ENCODE measurements around the gene AQP1. TPM values are rescaled to one million over a fixed set of nuclear protein-coding genes. Genes with fewer than 3 reads are reported as not detected.

The AQP1 gene
- total and polyA plus RNA-seq, 2 of the 13 experiments (the other 11 are each of a cell fraction or from before 2014, with no cell fraction given) = not detected

DNA sequence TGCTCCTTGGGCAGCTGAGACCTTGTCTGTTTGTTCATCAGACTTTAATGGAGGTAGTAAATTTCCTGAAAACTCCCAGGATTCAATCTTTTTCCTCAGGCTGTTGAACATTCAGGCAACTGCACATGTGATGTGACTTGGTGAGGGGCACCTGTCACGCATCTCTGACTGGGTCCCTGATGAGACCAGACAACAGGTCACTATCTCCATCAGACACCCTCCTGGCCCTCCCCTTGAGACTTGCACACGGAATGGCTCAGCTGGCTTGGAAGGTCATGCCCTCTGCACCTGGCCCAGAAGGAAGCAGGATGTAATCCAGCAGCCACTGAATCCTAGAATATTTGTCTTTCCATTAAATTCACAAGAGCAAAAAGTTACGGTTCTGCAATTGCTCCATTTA is 15.9 kb downstream of the AQP1 start:
- no TSS peak for BruUV-seq (replicated peaks)
- Histone ChIP-seq H3K9ac (ENCODE audit: insufficient read depth, low read depth, low read length) (no peak overlapping the region), H3K4me1 (ENCODE audit: insufficient read depth, low read length) (no peaks in the 10 kb centered on the region), H3K36me3 (replicated peaks in 1 of 2; ENCODE audit: control insufficient read depth in 1 of 2, insufficient read depth in 2 of 2, low read length in 2 of 2) (no peaks in the 10 kb centered on the region), H4K20me1 (ENCODE audit: insufficient read depth, low read length) (no peaks in the 10 kb centered on the region), H3K4me3 (replicated peaks in 1 of 3; ENCODE audit: insufficient read depth in 1 of 3, low read depth in 2 of 3, low read length in 3 of 3) (no peak overlapping the region), H2AFZ (ENCODE audit: low read length) (no peak overlapping the region), H3K79me2 (ENCODE audit: insufficient read depth, low read length) (no peaks in the 10 kb centered on the region), H3K27me3 (ENCODE audit: control insufficient read depth in 1 of 2, insufficient read depth in 2 of 2, low read length in 2 of 2) (peaks cover 0 to 7% of the 10 kb centered on the region in 2 experiments; a peak in 2 of 5 replicates), H3K27ac (ENCODE audit: extremely low read length, insufficient read depth, low read length) (no peak overlapping the region), H3K9me3 (ENCODE audit: low read length) (no peaks in the 10 kb centered on the region), H3K4me2 (ENCODE audit: low read depth, low read length) (no peak overlapping the region)
- ChIA-PET CTCF (ENCODE audit: low intra/inter-chr PET ratio, low total read pairs) (no interaction called here), POLR2A (no interaction called here)
- intact Hi-C loops (cut with micrococcal nuclease; ENCODE audit: unreplicated experiment) (no loop called here), in situ Hi-C loops (cut with HindIII; ENCODE audit: extremely low pct_ligation_motif_present, low pct_unique_long_range_greater_than_20kb) (no loop called here)
- FAIRE-seq = no peak
- 14% methylated on average over 2 of the region's 3 CpGs for WGBS (ENCODE audit: low lambda C conversion rate)
- ATAC-seq = no peak
- DNase-seq (ENCODE audit: low spot score) = no peak
- TF ChIP-seq HOXA9 (CRISPR knock-in tag; IDR thresholded peaks at IDR 0.05; ENCODE audit: borderline replicate concordance) (no peak), TOE1 (CRISPR knock-in tag; IDR thresholded peaks at IDR 0.05) (no peak)
- TF ChIP-seq, protein P1, sequence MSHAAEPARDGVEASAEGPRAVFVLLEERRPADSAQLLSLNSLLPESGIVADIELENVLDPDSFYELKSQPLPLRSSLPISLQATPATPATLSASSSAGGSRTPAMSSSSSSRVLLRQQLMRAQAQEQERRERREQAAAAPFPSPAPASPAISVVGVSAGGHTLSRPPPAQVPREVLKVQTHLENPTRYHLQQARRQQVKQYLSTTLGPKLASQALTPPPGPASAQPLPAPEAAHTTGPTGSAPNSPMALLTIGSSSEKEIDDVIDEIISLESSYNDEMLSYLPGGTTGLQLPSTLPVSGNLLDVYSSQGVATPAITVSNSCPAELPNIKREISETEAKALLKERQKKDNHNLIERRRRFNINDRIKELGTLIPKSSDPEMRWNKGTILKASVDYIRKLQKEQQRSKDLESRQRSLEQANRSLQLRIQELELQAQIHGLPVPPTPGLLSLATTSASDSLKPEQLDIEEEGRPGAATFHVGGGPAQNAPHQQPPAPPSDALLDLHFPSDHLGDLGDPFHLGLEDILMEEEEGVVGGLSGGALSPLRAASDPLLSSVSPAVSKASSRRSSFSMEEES (CRISPR knock-in tag; IDR thresholded peaks at IDR 0.05) = no peak

DNA sequence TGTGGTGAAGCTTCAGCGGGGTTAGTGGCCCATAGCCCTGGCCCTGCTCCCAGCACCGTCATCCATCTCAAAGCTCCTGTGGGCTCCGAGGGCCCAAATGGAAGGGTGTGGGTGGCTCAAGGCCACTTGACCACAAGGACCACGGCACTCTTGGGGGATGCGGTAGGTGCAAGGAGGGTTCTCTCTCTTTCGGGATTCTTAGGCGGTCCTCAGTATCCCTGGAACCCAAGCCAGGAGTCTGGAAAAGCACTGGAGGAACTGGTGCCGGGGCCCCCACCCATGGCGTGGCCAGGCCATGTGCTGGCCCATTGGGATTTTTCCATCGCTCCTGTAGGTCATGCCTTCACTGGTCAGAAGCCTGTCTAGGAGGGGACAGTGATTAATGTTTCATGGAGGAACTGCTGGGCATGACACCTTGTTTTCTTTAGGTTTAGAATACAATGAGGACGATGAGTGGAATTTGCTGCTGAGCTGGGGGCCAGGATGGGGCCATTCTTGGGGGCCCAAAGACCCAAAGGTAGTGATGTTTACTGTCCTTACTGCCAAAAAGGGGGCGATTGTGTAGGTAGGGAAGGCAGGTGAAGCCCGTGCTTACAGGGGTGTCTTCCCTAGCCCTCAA is 16.7 kb downstream of the AQP1 start:
- Histone ChIP-seq H3K9me3 (ENCODE audit: low read length) (no peaks in the 10 kb centered on the region), H4K20me1 (ENCODE audit: insufficient read depth, low read length) (no peaks in the 10 kb centered on the region), H3K9ac (ENCODE audit: insufficient read depth, low read depth, low read length) (no peak overlapping the region), H3K4me1 (ENCODE audit: insufficient read depth, low read length) (no peaks in the 10 kb centered on the region), H3K27me3 (ENCODE audit: control insufficient read depth in 1 of 2, insufficient read depth in 2 of 2, low read length in 2 of 2) (peaks cover 2 to 12% of the 10 kb centered on the region in 2 experiments; a peak in 3 of 5 replicates), H3K27ac (ENCODE audit: extremely low read length, insufficient read depth, low read length) (no peak overlapping the region), H3K36me3 (replicated peaks in 1 of 2; ENCODE audit: control insufficient read depth in 1 of 2, insufficient read depth in 2 of 2, low read length in 2 of 2) (no peaks in the 10 kb centered on the region), H3K4me2 (ENCODE audit: low read depth, low read length) (no peak overlapping the region), H2AFZ (ENCODE audit: low read length) (no peak overlapping the region), H3K79me2 (ENCODE audit: insufficient read depth, low read length) (no peaks in the 10 kb centered on the region), H3K4me3 (replicated peaks in 1 of 3; ENCODE audit: insufficient read depth in 1 of 3, low read depth in 2 of 3, low read length in 3 of 3) (no peak overlapping the region)
- intact Hi-C loops (cut with micrococcal nuclease; ENCODE audit: unreplicated experiment) (no loop called here), in situ Hi-C loops (cut with HindIII; ENCODE audit: extremely low pct_ligation_motif_present, low pct_unique_long_range_greater_than_20kb) (no loop called here)
- FAIRE-seq (no peak), ATAC-seq (no peak), DNase-seq (ENCODE audit: low spot score) (no peak)
- TF ChIP-seq MED1 (CRISPR knock-in tag; IDR thresholded peaks at IDR 0.05) = no peak
- TF ChIP-seq CREM (IDR thresholded peaks at IDR 0.05) = no peak
- TF ChIP-seq CREM (CRISPR knock-in tag; IDR thresholded peaks at IDR 0.05) = no peak
- no peak for TF ChIP-seq SRSF1 (optimal IDR thresholded peaks at IDR 0.05; ENCODE audit: low read depth, low read length)
- TF ChIP-seq MEF2D (CRISPR knock-in tag; IDR thresholded peaks at IDR 0.05) = no peak
- TF ChIP-seq, protein P2, sequence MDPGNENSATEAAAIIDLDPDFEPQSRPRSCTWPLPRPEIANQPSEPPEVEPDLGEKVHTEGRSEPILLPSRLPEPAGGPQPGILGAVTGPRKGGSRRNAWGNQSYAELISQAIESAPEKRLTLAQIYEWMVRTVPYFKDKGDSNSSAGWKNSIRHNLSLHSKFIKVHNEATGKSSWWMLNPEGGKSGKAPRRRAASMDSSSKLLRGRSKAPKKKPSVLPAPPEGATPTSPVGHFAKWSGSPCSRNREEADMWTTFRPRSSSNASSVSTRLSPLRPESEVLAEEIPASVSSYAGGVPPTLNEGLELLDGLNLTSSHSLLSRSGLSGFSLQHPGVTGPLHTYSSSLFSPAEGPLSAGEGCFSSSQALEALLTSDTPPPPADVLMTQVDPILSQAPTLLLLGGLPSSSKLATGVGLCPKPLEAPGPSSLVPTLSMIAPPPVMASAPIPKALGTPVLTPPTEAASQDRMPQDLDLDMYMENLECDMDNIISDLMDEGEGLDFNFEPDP (CRISPR knock-in tag; conservative IDR thresholded peaks at IDR 0.05) = no peak
- no peak for TF ChIP-seq ZC3H4 (CRISPR knock-in tag; IDR thresholded peaks at IDR 0.05; ENCODE audit: borderline replicate concordance)
- no peak for TF ChIP-seq MZF1 (CRISPR knock-in tag; IDR thresholded peaks at IDR 0.05; ENCODE audit: borderline replicate concordance)
- 46% methylated on average over 9 of the region's 13 CpGs for WGBS (ENCODE audit: low lambda C conversion rate)
- BruUV-seq (replicated peaks) = no TSS peak
- ChIA-PET CTCF (ENCODE audit: low intra/inter-chr PET ratio, low total read pairs) (no interaction called here), POLR2A (no interaction called here)
